Effector CD8-positive, alpha-beta T cell (primary cell): ENCODE results near the gene LMO2.

Experiments
- DNase-seq: peaks from one replicate; lab custom pipeline; 2025; lab: John Stamatoyannopoulos, UW

The LMO2 gene

DNA sequence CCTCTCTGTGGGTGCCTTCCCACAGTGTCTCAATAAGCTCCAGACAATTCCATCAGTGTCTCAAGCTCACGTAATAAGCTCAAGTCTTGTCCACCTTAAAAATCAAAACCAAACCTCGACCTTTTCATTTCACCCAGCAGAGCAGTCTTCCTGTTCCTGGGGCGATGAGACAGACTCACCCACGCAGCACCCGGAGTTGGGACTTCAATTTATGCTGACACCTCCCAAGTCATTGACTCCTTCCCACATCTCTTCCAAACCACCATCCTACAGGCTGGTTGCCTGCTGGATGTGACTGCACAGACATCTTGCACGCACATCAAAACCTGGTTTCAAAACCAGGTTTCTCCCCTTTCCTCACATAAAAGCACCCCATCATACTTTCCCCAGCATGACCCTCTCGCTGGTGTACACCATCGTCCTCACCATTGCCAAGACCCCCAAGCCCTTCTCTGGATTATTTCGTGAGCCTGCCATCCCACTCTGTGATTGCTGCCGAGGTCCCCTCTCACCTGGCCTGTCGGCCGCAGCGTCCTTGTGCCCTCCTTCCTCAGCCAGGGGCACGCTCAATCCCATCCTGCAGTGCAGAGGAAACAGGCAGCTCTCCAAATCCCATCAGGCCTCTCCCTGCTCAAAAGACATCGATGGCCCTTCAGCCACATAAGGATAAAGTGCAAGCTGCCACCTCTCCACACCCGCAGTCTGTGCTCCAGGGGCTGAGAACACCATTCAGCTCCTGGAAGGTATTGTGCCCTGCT lies 72.4 kb downstream of the LMO2 start:
- no peak for DNase-seq
